HG03575 (cell line): ENCODE results near the gene TRPM3.

Source experiments
- ATAC-seq: cut with Tn5 transposase; IDR thresholded peaks from one replicate; pipeline ENCODE4 v1.9.1; 2021; ENCODE audit not compliant: unreplicated experiment, insufficient number of reproducible peaks, low FRiP score; ENCODE audit errors: extremely low read depth

Gene TRPM3

GRCh38 chr9:70563431-70564204, 557.8 kb downstream of the TRPM3 start:
- peak; percentile 99 for ATAC-seq

- ATAC-seq = no peak
Observed at GRCh38 chr9:70563010-70563409, 558.4 kb downstream of the TRPM3 start.

- ATAC-seq = no peak
Observed at GRCh38 chr9:70561786-70562395, 559.5 kb downstream of the TRPM3 start.

GRCh38 chr9:70561111-70561510, 560.3 kb downstream of the TRPM3 start:
- no peak for ATAC-seq

- no peak for ATAC-seq
Observed at GRCh38 chr9:70559102-70559501, 562.3 kb downstream of the TRPM3 start.

GRCh38 chr9:70557661-70558369, 563.6 kb downstream of the TRPM3 start:
- peak; percentile 93 for ATAC-seq

- ATAC-seq = no peak
Observed at GRCh38 chr9:70556771-70557170, 564.6 kb downstream of the TRPM3 start.

- ATAC-seq = no peak
Observed at GRCh38 chr9:70554881-70555280, 566.5 kb downstream of the TRPM3 start.

GRCh38 chr9:70553707-70554673, 567.4 kb downstream of the TRPM3 start:
- no peak for ATAC-seq

GRCh38 chr9:70552561-70552960, 568.9 kb downstream of the TRPM3 start:
- no peak for ATAC-seq

GRCh38 chr9:70551801-70552200, 569.6 kb downstream of the TRPM3 start:
- ATAC-seq = no peak

GRCh38 chr9:70551396-70551795, 570.0 kb downstream of the TRPM3 start:
- ATAC-seq = no peak

- ATAC-seq = no peak
Observed at GRCh38 chr9:70549926-70550325, 571.5 kb downstream of the TRPM3 start.

GRCh38 chr9:70542311-70542931, 579.0 kb downstream of the TRPM3 start:
- no peak for ATAC-seq

GRCh38 chr9:70540016-70540415, 581.4 kb downstream of the TRPM3 start:
- ATAC-seq = no peak

- ATAC-seq = no peak
Observed at GRCh38 chr9:70539526-70539925, 581.9 kb downstream of the TRPM3 start.

GRCh38 chr9:70539001-70539400, 582.4 kb downstream of the TRPM3 start:
- no peak for ATAC-seq

- no peak for ATAC-seq
Observed at GRCh38 chr9:70537084-70537483, 584.3 kb downstream of the TRPM3 start.
